ENCODE data around the gene RAB3B.
"Not testable (repeated sequence)": the region's sequence is repeated elsewhere in the genome, so short reads cannot be mapped to it uniquely, and the experiment has no call there.

Gene RAB3B

DNA sequence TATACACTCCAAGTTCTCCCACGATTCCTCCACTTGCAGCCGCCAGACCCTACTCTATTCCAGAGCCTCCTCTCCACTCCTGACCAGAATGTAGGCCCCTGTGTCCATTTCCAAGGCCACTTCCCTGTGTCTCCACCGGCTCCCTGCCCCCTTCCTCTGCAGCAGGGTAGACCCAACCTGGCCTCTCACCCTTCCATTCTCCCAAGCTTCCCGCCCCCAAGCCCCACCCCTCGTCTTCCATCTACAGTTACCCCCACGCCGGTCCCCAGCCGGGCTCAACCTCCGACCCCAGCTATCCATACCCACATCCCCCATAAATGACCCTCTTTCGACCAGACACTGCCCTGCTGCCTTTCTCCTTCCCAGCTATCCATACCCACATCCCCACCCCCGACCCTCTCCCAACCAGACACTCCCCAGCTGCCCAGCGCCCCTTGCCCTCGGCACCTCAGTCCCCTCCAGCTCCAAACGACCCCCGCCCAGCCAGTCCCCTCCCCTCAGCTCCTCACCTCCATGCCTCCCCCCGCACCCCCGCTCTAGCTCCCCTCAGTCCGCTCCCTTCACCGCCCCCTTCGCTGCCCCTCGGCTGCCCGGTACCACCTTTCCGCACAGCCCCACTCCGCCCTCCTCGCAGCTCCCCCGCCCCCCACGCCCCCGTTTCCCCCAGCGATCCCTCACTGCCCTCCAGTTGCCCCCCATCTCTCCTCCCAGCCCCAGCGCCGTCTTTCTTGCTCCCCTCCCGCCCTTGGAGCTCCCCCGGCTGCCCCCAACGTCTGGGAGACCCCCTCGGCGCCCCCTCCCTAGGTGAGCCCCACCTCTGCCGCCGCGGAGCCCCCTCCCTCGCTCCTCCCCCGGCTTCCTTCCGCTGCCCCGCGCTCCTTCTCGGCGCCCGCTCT lies 670 bp downstream of the RAB3B start:
- DNase-seq (ENCODE audit: low read depth): no peak

DNA sequence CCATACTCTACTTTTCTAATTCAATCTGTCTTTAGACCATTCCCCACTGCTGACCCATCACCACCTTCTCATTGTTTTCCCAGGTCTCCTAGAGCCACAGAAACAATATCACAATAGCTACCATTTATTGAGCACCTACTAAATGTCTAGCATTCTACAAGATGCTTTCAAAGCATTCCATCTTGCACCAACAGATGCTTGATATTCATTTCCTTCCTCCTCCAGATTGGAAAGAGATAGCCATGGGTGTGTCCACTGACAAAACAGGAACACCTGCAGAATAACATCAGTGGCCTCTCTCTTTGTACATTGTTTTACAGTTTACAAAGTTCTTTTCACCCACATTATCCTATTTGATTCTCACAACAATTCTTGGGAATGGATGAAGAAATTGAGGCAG lies 2.2 kb downstream of the RAB3B start:
- DNase-seq (ENCODE audit: low read depth): no peak

DNA sequence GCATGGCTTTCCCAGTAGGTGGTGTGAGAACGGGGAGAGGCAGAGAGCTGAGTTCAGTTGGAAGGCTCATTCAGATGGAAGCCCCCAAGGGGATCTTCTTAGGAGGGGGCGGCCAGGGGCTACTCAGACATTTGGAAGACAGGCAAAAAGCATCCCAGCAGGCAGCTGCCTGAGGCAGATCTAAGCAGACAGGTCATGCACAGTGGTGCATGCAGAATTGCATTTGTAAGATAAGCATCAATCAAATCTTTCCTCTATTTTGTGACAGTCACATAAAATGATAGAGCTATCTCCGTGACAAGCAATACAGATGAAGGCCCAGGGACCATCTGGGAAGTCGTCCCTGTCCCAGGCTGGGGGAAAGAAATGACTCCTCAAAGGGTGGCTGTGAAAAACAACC lies 3.8 kb downstream of the RAB3B start:
- no peak for DNase-seq (ENCODE audit: low read depth)

DNA sequence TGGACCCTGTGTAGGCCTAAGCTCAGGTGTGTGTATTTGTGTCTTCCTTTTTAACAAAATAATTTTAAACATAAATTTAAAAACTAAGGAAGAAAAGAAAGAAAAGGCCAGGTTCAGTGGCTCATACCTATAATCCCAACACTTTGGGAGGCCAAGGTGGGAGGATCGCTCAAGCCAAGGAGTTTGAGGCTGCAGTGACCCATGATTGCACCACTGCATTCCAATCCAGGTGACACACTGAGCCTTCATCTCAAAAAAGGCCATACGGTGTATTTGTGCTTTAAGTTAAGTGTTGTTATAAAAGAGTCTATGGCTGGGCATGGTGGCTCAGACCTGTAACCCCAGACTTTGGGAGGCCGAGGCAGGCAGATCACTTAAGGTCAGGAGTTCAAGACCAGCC lies 8.3 kb downstream of the RAB3B start:
- no peak for DNase-seq (ENCODE audit: low read depth)

DNA sequence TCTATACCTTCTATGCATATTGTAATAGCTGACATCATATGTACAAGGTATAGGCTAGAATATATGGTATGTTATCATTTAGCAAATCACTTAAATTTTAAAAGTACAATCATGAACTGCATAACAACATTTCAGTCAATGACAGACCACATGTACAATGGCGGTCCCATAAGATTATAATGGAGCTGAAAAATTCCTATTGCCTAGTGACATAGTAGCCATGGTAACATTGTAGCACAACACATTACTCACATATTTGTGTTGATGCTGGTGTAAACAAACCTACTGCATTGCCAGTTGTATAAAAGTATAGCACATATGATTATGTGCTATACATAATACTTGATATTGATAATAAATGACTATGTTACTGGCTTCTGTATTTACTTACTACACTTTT lies 8.9 kb downstream of the RAB3B start:
- no peak for DNase-seq (ENCODE audit: low read depth)

DNA sequence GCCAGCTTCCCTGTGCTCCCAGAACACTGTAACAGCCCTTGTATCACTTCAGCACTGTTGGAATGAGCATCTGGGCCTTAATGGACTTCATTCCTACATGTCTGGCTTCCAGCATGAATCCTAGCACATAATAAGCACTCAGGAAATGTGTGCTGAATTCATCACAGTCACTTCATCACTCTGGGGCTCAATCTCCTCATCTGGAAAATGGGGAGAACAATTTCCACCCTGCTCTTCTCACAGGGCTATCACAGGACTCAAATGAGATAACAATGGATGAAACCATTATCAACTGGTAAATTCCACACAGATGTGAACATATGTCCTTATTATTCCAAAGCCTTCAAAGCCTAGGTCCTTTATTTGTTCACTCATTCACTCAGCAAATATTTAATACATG lies 12.4 kb downstream of the RAB3B start:
- no peak for DNase-seq (ENCODE audit: low read depth)

DNA sequence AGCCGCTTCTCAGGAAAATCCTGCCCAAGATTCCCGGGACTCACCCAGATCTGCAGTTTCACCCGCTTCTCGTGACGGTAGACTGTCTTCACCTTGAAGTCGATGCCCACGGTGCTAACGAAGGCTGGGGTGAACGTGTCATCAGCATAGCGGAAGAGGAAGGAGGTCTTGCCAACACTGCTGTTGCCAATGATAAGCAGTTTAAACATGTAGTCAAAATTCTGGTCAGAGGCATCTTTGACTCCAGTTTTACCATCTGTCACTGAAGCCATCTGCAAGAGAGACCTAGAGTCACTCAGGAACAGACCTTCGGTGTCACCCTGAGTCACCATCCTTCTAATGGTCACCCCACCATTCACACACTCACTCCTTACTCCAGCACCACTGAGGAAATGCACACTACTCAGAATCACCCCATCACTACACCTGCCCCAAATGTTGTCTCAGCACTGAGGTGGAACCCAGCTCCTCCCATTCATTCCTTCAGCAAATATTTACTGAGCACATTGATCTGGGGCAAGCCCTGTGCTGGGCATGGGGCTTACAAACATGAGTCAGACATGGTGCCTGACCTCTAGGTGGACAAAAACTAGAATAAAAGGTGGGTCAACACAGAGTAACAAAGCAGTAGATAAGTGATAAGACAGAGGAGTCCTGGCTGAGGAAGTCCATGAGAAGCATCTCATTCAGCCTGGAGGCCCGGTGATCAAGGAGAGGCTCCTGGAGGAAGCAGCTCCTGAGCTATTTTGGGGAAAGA lies 13.5 kb downstream of the RAB3B start:
- no peak for DNase-seq (ENCODE audit: low read depth)

DNA sequence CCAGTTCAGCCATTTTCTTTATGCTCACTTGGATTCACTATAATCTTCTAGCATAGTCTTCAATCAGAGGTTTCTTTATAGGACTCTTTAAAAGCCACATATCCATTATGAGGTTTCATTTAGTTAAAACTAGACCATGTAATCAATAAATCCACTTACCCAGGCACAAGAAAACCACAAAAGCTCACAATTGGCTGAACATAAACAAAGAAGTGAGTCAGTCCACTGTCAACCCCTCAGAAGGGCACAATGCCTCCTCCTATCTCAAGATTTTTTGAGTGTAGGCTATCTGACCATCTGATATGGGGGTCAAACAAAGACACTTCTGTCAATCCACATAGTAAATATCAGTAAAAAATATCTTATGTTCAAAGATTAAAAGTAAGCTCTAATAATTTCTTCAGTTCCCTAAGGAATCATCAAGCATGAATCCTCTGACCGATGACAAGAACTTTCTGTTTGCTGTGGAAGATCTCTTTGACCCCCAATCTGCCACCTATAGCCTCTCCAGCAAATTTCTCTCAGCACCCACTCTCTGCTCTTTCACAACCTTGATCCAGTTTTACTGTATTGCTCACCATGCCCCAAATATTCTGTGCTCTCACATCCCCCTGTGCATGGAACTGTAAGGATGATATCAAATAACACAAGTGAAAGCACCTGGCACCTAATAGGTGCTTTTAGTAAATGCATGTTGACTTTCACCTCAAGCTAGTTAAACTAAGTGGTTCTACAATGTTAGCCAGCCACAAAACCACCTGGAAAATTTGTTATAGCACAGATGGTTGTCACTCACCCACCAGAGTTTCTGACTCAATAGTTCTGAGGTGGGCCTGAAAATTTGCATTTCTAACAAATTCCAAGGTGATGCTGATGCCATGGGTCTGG lies 16.7 kb downstream of the RAB3B start:
- no peak for DNase-seq (ENCODE audit: low read depth)

DNA sequence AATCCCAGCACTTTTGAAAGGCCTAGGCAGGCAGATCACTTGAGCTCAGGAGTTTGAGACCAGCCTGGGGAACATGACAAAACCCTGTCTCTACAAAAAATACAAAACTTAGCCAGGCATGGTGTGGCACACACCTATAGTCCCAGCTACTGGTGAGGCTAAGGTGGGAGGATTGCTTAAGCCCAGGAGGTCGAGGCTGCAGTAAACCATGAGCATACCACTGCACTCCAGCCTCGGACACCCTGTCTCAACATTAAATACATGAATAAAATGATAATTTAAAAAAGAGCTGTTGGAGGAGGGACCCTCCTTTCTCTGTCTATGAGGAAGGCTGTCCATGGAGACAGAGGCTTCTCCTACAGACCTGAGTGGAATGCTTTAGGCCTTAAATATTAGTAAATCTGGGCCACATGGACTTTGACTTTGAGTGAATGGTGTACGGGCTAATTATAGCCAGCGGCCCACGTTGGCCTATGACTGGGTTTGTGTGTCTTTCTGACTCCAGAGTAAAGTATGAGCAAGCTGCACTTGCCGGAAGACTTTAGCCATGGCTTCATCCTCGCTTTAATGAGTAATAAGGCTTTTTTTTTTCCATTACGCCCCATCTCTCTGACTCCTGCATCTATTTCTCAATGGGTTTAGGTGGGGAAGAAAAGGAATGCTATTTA lies 21.3 kb downstream of the RAB3B start:
- no peak for DNase-seq (ENCODE audit: low read depth)

DNA sequence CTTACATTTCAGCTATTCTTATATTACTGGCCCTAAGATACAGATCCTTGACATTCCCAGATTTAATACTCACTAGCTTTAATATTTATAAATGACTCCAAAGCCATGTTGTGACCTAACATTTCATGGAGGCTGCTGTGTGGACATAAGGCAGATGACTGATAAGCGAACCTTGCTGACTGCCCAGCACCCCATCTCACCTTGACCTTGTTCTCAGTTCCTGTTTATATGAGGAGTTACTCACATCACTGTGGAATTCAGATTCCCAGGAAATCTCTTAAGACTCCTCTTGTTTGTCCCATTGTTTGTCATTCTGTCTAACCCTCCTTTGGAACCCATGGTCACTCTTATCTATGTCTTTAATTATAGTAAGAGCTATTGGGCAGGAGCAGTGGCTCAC lies 21.9 kb downstream of the RAB3B start:
- DNase-seq (ENCODE audit: low read depth): no peak

DNA sequence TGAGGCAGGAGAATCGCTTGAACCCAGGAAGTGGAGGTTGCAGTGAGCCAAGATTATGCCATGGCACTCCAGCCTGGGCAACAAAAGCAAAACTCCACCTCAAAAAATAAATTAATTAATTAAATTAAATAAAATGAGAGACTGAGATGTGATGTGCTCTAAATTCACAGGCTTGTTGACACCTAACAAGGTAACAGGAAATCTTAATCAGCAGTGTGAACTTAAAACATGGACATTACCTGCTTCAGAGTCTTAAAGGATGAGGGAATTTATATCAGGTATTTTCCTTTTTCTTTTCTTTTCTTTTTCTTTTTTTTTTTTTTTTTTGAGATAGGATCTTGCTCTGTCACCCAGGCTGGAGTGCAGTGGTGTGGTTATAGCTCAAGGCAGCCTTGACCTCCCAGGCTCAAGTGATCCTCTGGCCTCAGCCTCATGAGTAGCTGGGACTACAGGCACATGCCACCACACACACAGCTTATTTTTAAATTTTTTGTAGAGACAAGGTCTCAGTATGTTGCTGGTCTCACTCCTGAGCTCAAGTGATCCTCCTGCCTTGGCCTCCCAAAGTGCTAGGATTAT lies 23.2 kb downstream of the RAB3B start:
- DNase-seq (ENCODE audit: low read depth): not testable (repeated sequence)

DNA sequence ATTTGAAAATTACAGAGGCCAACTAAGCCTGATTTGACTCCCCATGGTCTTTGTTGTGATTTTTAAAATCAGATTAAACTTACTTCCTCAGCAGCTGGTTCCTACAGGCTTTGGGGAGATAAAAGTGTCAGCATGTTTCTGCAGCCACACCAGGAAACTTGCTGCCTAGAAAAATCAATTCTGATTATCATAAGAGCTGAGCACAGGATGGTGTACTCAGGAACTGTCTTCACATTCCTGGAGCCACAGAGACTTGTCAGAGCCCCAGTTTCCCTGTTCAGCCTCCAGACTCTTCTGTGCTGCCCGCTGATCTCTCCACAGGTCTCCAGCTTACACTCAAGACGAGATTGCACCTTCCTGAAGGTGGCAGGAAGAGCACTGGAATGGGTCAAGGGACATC lies 23.9 kb downstream of the RAB3B start:
- DNase-seq (ENCODE audit: low read depth): no peak

DNA sequence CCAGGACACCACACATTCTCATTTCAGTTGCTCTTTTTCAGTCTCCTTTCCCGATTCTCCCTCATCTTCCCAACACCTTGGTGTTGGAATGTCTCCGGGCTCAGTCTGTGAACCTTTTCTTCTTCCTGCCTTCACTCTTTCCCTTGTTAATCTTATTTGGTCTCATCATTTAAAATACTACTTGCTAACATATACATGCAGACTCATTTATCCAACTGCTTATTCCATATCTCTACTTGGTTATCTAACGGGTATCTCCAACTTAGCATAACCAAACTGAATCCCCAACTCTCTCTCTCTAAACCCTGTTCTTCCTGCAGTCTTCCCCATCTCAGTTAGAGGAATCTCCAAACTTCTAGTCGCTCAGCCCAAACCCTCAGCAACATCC lies 26.2 kb downstream of the RAB3B start:
- DNase-seq (ENCODE audit: low read depth): no peak

DNA sequence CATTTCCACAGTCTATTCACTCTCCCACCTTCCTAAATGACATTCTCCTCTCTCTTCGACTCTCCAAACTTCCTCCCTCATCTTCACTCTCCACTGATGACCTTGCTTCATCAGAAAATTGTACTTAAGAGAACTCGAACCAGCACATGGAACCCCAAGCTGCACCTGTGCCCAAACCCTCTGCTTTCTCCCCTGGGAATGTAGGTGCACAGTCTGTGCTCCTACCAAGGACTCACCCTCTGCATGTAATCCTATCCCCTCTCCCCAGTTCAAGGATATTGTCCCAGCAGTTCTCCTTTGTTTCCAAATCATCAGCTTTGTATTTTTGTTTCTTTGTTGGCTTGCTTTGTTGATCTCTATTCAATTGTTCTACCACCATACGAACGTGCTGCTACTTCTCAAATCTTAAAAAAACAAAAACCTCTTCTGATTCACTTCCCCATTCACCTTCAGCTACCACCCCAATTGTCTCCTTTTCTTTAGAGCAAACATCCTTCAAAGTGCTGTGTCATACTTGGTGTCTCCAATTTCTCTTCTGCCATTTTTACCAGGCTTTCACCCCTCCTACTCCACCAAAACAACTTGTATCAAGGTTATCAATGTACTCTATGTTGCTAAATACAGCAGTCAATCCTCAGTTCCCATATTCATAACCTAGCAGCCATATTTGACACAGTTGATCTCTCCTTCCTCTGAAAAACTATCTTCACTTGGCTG lies 26.8 kb downstream of the RAB3B start:
- no peak for DNase-seq (ENCODE audit: low read depth)

DNA sequence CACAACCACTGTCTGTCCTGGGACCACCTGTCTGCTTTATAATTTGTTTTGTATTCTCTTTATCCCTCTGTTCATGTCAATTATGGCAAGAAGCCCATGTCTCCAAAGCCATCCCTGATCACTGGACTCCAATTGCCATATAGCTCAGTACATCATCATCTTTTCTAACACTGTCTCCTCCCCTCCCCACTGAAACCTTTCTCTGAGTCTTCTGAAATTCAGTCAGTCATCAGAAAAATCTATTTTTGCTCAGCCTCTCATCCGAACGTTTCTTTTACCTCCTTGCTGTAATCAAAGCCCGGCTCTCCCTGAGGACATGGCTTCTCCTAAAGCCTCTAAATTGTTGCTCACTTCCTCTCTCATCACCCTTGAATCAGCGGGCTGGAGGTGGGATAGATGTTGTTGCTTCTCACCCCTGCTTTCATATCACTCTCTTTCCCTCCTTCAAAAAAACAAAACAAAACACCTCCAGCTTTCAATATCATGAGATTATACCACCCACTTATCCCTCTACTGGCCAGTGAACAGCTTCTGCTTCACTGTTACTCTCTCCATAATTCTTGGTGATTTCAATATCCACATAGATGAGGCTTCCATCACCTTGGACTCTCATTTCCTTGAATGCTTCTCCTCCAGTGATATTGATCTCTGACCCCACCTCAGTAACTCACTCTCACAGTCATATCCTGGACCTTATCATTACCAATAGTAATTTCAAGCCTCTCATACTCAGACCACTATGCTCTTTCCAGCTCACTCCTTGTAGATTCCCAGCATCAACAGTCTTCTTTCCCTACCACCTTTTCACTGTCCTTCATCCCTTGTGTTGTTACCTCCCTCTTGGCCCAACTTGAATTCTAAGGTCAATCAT lies 27.8 kb downstream of the RAB3B start:
- DNase-seq (ENCODE audit: low read depth): no peak

DNA sequence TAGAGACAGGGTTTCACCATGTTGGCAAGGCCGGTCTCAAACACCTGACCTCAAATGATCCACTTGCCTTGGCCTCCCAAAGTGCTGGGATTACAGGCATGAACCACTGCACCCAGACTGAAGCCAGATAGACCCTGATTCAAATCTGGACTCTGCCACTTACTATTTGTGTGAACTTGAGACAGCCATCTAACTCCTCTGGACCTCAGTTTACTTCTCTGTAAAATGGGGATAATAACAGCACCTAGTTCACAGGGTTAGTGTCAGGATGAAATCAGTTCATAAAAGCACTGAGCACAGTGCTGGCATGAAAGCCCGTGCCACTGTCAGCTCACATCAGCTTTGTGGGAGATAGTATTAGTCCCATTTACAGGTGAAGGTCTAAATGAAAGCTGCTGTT lies 28.5 kb downstream of the RAB3B start:
- no peak for DNase-seq (ENCODE audit: low read depth)

DNA sequence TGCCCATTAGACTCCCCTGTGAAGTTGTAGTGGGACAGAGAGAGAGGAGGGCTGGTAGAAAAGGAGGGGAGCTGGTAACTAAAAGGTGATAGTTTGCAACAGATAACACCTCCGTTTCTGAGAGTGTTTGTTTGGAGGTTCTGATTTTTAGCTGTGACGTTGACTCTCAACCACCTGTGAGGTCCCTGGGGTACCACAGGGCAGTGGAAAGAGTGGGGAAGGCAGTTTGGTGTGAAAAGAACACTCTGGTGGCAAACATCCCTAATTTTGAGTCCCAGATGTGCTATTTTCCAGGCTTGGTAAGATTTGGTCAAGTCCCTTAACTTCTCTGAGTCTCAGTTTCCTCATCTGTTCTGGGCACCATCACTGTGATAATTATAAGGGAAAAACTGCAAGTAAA lies 29.3 kb downstream of the RAB3B start:
- no peak for DNase-seq (ENCODE audit: low read depth)

DNA sequence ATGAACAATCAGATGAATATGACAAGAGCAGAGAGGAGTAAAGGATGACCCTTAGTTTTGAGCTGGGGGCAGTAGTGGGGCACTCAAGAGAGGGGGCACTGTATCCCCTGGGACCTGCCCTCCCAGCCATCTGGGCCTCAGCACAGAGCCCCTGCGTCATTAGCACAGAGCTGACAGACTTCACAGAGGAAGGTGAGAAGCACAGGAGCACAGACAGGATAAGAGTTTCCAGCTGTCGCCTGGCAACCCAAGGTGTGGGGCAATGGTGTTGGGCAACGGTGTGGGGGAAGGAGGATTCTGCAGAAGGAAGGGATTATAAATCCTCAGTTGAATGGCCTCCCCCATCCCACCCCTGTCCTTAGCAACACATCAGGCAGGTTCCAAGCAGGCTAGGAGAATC lies 30.2 kb downstream of the RAB3B start:
- DNase-seq (ENCODE audit: low read depth): no peak

DNA sequence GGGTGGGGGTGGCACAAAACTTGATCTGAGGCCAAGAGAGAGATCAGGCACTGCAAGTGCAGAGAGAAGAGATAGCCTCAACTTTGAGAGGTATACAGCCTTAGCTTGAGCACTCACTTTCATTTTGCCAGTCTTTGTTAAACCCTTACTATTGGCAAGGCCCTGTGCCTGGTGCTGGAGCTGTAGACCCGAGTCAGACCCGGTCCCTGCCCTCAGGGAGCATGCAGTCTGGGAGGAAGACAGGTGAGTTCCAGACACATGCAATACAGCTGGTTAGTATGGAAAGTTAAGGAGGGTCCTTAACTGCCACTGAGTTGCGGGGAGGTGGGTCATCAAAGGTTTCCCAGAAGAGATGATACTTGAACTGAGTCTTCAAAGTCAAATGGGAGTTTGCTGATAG lies 31.7 kb downstream of the RAB3B start:
- no peak for DNase-seq (ENCODE audit: low read depth)

DNA sequence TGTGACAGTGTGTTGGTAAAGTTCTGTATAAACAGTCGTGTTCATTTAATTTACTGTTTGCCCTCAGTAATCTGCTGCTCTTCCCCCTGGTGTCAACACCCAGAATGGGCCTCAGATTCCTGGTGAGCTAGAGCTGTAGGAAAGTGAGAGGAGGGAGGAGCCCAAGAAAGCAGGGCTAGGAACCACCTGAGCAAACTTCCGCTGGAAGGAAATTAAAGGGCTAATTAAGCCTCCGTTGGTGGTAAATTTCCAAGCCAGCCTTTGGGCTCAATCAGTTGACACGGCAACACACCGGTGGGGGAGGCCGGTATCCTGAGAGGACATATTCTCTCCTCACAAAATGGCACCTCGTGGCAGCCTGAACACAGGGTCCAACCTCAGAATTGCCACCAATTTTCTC lies 32.9 kb downstream of the RAB3B start:
- no peak for DNase-seq (ENCODE audit: low read depth)

Data from stimulated activated CD8-positive, alpha-beta memory T cell treated with anti-CD3 and anti-CD28 coated beads, Interleukin-4, amount 100 ng/mL, for 24 hours (primary cell).